ENCODE measurements around the gene KRTAP22-1.

KRTAP22-1 gene

DNA sequence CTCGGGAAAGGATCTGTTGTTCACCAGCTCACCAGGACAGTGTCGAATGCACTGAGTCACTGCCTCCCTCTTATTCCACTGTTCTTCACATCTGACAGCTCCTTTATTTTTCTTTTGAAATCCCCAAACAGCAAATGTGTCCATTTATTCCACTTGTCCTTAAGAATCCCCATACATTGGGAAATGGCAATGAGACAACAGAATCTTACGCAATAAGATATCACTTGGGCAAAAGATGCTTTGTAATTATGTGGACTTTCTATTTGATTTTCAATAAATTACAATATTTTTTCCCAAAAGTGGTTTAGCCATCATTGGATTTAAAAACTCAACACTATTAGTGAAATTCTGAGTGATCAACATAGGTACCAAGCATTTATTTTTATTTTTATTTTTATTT, 37.8 kb downstream of the KRTAP22-1 start:
- TF ChIP-seq CTCF (IDR thresholded peaks at IDR 0.05; ENCODE audit: low read depth, low read length): no peak
- no peak for DNase-seq (ENCODE audit: extremely low read depth, low read depth)

GRCh38 chr21:30642564-30642963, 41.7 kb downstream of the KRTAP22-1 start, which contains the start of gene KRTAP20-3:
KRTAP20-3 (plus strand) TSS chr21:30642864.
- TF ChIP-seq CTCF (IDR thresholded peaks at IDR 0.05; ENCODE audit: low read depth, low read length): no peak
- DNase-seq (ENCODE audit: extremely low read depth, low read depth): no peak

DNA sequence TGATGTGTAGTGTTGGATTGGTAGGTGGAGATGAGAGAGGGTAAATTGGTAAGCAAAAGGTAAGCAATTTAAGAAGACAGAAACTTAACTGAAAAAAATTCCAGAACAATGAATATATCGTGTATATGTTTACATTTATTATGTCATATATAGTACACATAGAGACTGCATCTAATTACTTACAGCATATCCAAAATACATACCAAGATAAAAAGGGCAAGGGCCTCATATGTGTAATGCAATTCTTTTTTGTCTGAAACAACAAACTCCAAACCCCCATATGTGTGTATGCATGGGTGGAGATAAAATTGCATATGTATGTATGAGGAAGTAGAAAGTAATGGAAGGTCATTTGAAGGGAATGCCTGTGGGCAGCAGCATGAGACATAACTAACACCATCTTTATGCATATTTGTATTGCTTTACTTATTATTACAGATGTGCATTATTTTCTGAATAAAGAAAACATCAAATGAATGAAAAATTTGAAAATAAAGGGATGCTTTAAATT, 46.1 kb downstream of the KRTAP22-1 start:
- no peak for DNase-seq (ENCODE audit: extremely low read depth, low read depth)
- TF ChIP-seq CTCF (IDR thresholded peaks at IDR 0.05; ENCODE audit: low read depth, low read length): no peak
